Natural killer cell (primary cell): Measurements from ENCODE around the gene USP30. TPM values are rescaled to one million over a fixed set of nuclear protein-coding genes. Genes with fewer than 3 reads are reported as not detected.

Source experiments
- ATAC-seq, 3 donors: fragments of 150-1000 bp in 2 of 3; fragments of 200-7000 bp in 1 of 3; cut with Tn5 transposase; 1 replicate in 1 of 3; 2 replicates in 2 of 3; pipeline ENCODE4 v1.10.0; 2021; ENCODE audit warnings: mild to moderate bottlenecking in 2 of 3, moderate library complexity in 2 of 3
- DNase-seq, 2 donors: peaks; one replicate each; pipeline versions ENCODE4 v3.0.0 to v3.0.0-alpha.2; 2013 to 2021; ENCODE audit warnings: mixed read lengths in 1 of 2
- H3K27ac ChIP-seq: one replicate; pipeline ENCODE4 v1.5.1; 2013; ENCODE audit warnings: mild to moderate bottlenecking, low read length
- H3K27me3 ChIP-seq: one replicate; pipeline ENCODE4 v1.6.1; 2013; ENCODE audit warnings: low read length; ENCODE audit not compliant: control insufficient read depth, insufficient read depth
- H3K36me3 ChIP-seq: one replicate; pipeline ENCODE4 v1.6.1; 2013; ENCODE audit warnings: low read length; ENCODE audit not compliant: control insufficient read depth, insufficient read depth
- H3K4me1 ChIP-seq: one replicate; pipeline ENCODE4 v1.6.1; 2013; ENCODE audit warnings: low read length; ENCODE audit not compliant: control insufficient read depth, insufficient read depth
- H3K4me3 ChIP-seq: one replicate; pipeline ENCODE4 v1.5.1; 2013; ENCODE audit warnings: low read length
- H3K9me3 ChIP-seq: one replicate; pipeline ENCODE4 v1.6.1; 2013; ENCODE audit warnings: low read length; ENCODE audit not compliant: control insufficient read depth, insufficient read depth
- H3K27ac Mint-ChIP-seq, 2 donors: one replicate each; pipeline ENCODE4 v1.8.0; 2022; ENCODE audit warnings: mild to moderate bottlenecking in 2 of 2, mixed read lengths in 2 of 2, moderate library complexity in 1 of 2
- H3K27me3 Mint-ChIP-seq, 2 donors: one replicate each; pipeline ENCODE4 v1.8.0; 2022; ENCODE audit warnings: low read depth in 2 of 2, mixed read lengths in 2 of 2
- H3K36me3 Mint-ChIP-seq: one replicate; pipeline ENCODE4 v1.8.0; 2022; ENCODE audit warnings: mixed read lengths
- H3K4me1 Mint-ChIP-seq, 2 donors: one replicate each; pipeline ENCODE4 v1.8.0; 2022; ENCODE audit warnings: mixed read lengths in 2 of 2
- H3K4me3 Mint-ChIP-seq: one replicate; pipeline ENCODE4 v1.8.0; 2022; ENCODE audit warnings: mild to moderate bottlenecking, moderate library complexity, mixed read lengths
- H3K9me3 Mint-ChIP-seq, 2 donors: one replicate each; pipeline ENCODE4 v1.8.0; 2022; ENCODE audit warnings: mixed read lengths in 2 of 2
- CTCF ChIP-seq: fragments of 200-600 bp; IDR thresholded peaks from one replicate; pipeline ENCODE4 v1.8.0; 2022; ENCODE audit warnings: antibody characterized with exemption
- WGBS: methylation state at CpG from one replicate; pipeline ENCODE4 v1.1.7; 2013; ENCODE audit warnings: missing lambda C conversion rate; ENCODE audit not compliant: insufficient coverage; 5-methylcytosine and 5-hydroxymethylcytosine counted together
- intact Hi-C: fragments of 100-400 bp; cut with micrococcal nuclease; formaldehyde crosslinking; loops from one replicate; pipeline ENCODE4 v1.14.2; 2022
- total RNA-seq, 4 donors: library from RNA; stranded (reverse); fragments of 120-200 nt in 1 of 4; gene quantifications; one replicate each; pipeline versions ENCODE4 v1.2.3 to v1.2.4, GENCODE V29; 2013 to 2022

Gene USP30
- total RNA-seq, 3 donors from 2014 or later (not counting 1 experiment from before 2014, with no cell fraction given): 18.4 to 20.8 (median 20.1) TPM

GRCh38 chr12:109088818-109089217 is 36.4 kb downstream of the USP30 start:
- no peaks in the 10 kb centered on the region for H3K27me3 ChIP-seq
- Mint-ChIP-seq H3K4me1 (peaks cover 20 to 21% of the 10 kb centered on the region in 2 donors), H3K36me3 (no peaks in the 10 kb centered on the region), H3K27me3 (no peaks in the 10 kb centered on the region), H3K9me3 (no peaks in the 10 kb centered on the region), H3K4me3 (no peak overlapping the region), H3K27ac (peak overlapping the region in 1 of 2 donors; percentile 11)
- H3K4me1 ChIP-seq: peaks cover 21% of the 10 kb centered on the region
- no peak for TF ChIP-seq CTCF
- intact Hi-C loops: no loop called here
- ATAC-seq: no peak
- DNase-seq: no peak
- peaks cover 33% of the 10 kb centered on the region for H3K36me3 ChIP-seq
- H3K4me3 ChIP-seq: no peak overlapping the region
- H3K9me3 ChIP-seq: no peaks in the 10 kb centered on the region
- no peak overlapping the region for H3K27ac ChIP-seq
- WGBS: 96% methylated on average over 6 of the region's 6 CpGs

- no peak for DNase-seq
- Histone ChIP-seq H3K27me3 (no peaks in the 10 kb centered on the region), H3K27ac (no peak overlapping the region), H3K4me3 (no peak overlapping the region), H3K4me1 (peaks cover 23% of the 10 kb centered on the region), H3K9me3 (no peaks in the 10 kb centered on the region), H3K36me3 (peaks cover 33% of the 10 kb centered on the region)
- H3K4me3 Mint-ChIP-seq: no peak overlapping the region
- no peaks in the 10 kb centered on the region for H3K9me3 Mint-ChIP-seq
- intact Hi-C loops: loop anchor here (5.0 to 10.0 kb wide), 2 partner anchors 265 to 357 kb away; partner anchors contain the start of gene CORO1C
- no peaks in the 10 kb centered on the region for H3K27me3 Mint-ChIP-seq
- ATAC-seq: no peak
- WGBS: 98% methylated on average over 6 of the region's 7 CpGs
- no peaks in the 10 kb centered on the region for H3K36me3 Mint-ChIP-seq
- H3K27ac Mint-ChIP-seq: peak overlapping the region in 1 of 2 donors; percentile 11
- peaks cover 23 to 24% of the 10 kb centered on the region in 2 donors for H3K4me1 Mint-ChIP-seq
- no peak for TF ChIP-seq CTCF
These were observed 37.3 kb downstream of the USP30 start for GRCh38 chr12:109089683-109090082.

GRCh38 chr12:109092497-109093021 is 40.2 kb downstream of the USP30 start:
- peak overlapping the region; percentile 58 for H3K4me3 ChIP-seq
- TF ChIP-seq CTCF: no peak
- H3K27ac ChIP-seq: peak overlapping the region; percentile 63
- intact Hi-C loops: loop anchor here (1.0 to 10.0 kb wide), 7 partner anchors 39 to 529 kb away; partner anchors contain the start of gene CORO1C
- H3K9me3 ChIP-seq: no peaks in the 10 kb centered on the region
- WGBS: 53% methylated on average over 6 of the region's 6 CpGs
- peaks cover 15% of the 10 kb centered on the region for H3K36me3 ChIP-seq
- Mint-ChIP-seq H3K9me3 (no peaks in the 10 kb centered on the region), H3K36me3 (no peaks in the 10 kb centered on the region), H3K4me3 (peak overlapping the region; percentile 86), H3K4me1 (peaks cover 24 to 26% of the 10 kb centered on the region in 2 donors), H3K27me3 (no peaks in the 10 kb centered on the region), H3K27ac (peak overlapping the region; percentile 90 to 93)
- no peak for DNase-seq
- peaks cover 28% of the 10 kb centered on the region for H3K4me1 ChIP-seq
- H3K27me3 ChIP-seq: no peaks in the 10 kb centered on the region
- no peak for ATAC-seq
